GM21381 (cell line): Measurements from ENCODE around the gene ASXL2.

Source experiments
- ATAC-seq: cut with Tn5 transposase; IDR thresholded peaks from one replicate; pipeline ENCODE4 v1.9.1; 2021; ENCODE audit warnings: mild to moderate bottlenecking, moderate library complexity; ENCODE audit not compliant: unreplicated experiment

ASXL2 gene

DNA sequence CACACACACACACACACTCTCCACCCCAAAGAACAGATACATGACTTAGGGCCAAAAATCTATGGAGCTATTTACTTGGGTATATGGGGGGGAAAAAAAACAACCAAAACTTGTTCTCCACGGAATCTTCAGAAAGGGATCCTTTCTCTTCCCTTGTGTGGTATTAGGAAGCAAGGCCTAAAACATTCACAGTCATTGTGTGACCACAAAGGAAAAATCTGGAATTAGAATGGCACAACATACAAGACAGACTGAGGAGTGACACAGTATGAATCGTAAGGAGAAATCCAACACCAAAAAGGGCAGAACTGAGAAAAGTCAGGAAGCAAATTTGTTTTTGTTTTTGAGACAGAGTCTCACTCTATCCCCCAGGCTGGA, 70.3 kb downstream of the ASXL2 start:
- no peak for ATAC-seq

DNA sequence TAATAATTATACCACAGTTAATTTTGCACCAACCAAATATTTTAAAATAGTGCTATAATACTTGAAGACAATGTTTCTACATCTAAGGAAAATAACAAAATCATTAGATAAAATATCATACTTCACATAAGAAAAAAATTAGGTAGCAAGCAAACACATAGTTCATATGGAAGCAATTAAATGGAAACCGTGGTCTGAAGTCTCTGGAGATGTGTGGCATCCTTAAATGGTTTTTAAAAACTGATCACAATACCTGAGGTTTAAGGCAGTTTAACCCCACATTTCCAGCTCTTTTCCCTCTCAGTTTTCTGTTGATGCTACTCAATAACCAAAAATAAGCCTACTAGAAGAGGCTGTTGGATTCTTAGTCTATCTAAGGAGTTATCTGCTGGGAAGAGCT, 71.3 kb downstream of the ASXL2 start:
- ATAC-seq: no peak

DNA sequence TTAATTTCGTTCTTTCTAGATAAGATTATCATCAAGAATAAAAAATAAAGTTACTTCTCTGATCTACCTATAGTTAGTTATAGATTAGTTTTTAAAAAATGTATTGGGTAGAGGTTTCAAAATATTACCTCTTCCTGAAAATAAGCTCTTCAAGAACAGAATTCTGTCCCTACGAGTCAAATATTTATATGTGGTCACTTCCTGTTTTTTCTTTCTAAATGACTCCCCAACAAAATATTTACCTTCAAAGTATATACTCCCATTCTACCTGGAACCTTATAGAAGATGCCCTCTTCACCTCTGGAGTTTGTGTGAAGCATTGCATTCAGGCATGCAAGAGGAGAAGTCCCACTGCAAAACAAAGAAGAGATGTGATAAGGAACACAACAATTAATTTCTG, 72.3 kb downstream of the ASXL2 start:
- no peak for ATAC-seq

- no peak for ATAC-seq
Observed at GRCh38 chr2:25804338-25804737, 73.9 kb downstream of the ASXL2 start.

- ATAC-seq: no peak
Observed at GRCh38 chr2:25799301-25799700, 79.0 kb downstream of the ASXL2 start.

DNA sequence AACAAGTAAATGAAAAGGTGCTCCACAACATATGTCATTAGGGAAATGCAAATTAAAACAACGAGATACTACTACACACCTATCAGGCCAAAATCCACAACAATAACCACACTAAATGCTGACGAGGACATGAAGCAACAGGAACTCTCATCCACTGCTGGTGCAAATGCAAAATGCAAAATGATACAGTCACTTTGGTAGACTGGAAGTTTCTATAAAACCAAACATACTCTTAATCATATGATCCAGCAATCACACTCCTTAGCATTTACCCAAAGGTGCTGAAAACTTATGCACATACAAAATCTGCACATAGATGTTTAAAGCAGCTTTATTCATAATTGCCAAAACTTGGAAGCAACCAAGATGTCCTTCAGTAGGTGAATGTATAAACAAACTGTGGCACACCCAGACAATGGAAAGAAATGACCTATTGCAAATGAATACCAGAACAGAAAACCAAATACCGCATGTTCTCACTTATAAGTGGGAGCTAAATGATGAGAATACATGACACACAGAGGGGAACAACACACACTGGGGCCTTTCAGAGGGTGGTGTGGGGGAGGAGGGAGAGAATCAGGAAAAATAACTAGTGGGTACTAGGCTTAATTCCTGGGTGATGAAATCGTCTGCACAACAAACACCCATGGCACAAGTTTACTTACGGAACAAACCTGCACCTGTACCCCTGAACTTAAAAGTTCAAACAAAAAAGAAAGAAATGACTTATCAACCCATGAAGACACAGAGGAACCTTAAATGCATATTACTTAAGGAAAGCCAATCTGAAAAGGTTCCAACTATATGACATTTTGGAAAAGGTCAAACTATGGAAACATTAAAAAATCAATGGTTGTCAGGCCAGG, 80.4 kb downstream of the ASXL2 start:
- no peak for ATAC-seq

DNA sequence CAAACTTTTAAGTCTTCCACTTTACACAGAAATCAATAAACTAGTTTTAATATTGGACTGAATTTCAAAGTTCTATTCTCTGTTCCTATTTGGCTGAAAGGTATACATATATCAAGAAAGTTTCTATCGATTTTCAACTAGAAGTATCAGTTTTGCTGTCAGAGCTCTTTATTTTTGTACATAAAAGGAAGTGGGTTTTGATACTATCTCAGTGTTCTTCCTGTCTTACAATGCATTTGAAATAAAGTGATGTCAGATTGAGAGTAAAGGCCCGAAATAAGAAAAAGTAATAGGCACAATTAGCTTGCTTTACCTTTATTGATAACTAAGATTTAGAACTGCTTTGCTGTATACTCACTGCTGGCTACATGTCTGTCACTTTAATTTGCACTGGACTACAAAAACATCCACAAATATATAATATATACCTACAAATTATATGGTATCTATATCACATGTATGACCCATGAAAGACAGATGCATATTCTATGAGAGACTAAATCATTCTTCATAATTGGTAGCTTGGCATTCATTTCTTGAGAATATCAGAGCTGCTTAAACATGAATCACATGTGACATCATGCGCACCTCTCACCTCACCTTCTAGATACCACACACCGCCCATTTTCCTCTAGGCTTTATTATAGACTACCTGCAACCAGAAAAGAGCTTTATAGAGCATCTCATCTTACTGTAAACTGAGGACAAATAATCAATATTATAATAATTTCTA, 83.6 kb downstream of the ASXL2 start:
- peak; percentile 73 for ATAC-seq

GRCh38 chr2:25790074-25790790, 88.1 kb downstream of the ASXL2 start:
- ATAC-seq: no peak

DNA sequence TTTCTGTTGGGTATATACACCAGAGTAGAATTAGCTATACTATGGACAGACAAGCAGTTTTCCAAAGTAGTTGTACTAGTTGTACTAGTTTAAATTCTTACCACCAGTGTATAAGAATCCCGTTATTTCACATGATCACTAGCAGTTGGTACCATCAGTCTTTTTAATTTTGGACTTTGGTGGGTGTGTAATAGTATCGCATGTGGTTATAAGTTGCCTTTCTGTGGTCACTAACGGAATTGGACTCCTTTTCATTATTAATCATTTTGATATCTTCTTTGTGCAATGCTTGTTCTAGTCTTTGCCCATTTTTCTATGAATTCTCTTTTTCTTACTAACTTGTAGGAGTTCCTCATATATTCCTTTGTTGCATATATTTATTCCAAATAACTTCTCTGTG, 89.8 kb downstream of the ASXL2 start:
- ATAC-seq: no peak

GRCh38 chr2:25787020-25787419, 91.3 kb downstream of the ASXL2 start:
- no peak for ATAC-seq

- ATAC-seq: no peak
Observed at GRCh38 chr2:25784404-25784803, 93.9 kb downstream of the ASXL2 start.

GRCh38 chr2:25777077-25777476, 101.2 kb downstream of the ASXL2 start:
- no peak for ATAC-seq

DNA sequence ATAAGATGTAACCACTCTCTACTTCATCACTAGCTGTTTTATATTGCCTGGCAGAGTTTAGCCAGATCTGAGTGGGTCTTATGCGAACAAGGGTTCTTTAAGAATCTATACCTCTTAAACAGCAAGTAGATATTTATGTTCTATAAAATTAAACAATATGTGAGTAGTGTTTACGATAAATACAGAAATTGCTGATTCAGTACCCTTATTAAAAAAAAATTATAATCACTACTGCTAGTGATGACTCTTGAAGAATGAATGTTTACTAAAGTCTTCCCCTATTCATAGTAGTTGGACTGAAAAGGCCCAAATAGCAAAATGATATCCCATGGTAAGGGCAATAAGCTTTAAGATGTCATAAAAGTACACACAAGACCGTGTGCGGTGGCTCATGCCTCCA, 106.2 kb downstream of the ASXL2 start:
- ATAC-seq: no peak

GRCh38 chr2:25763575-25763974, 114.7 kb downstream of the ASXL2 start:
- no peak for ATAC-seq

GRCh38 chr2:25760297-25760696, 118.0 kb downstream of the ASXL2 start:
- ATAC-seq: no peak

DNA sequence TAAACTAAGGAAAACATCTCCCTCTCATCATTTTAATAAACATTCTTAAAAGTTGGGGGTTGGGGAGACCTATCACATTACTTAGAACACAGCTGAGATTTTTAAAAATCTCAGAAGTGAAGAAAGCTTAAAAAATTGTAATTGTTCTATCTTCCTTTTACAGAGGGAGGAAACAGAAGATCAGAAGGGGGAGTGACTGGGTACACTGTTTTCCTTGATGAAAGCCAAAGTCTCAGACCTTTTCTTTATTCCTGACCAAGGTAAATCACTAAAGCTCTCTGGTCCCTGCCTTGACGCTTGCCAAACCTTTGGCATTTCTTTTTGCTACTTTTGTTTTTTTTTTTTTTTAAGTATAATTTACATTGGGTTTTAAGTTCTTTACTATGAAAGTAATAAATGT, 119.9 kb downstream of the ASXL2 start:
- no peak for ATAC-seq

DNA sequence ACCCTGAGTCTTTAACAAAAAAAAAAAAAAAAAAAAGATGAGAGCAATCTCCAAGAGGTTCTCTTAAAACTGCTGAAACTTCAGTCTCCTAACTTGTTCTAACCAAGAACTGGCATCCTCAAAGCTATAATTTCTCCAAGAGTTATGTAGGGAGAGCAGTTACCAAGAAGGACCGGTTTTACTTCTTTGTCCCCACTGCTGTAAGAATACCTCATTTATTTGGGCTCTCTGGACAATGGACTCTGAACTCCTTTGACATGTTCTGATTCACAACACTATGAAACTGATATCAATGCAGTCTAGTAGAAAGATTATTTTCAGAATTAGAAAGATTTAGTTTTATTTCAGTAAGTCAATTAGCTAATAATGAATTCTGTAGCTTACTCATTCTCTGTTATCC, 120.4 kb downstream of the ASXL2 start:
- no peak for ATAC-seq

DNA sequence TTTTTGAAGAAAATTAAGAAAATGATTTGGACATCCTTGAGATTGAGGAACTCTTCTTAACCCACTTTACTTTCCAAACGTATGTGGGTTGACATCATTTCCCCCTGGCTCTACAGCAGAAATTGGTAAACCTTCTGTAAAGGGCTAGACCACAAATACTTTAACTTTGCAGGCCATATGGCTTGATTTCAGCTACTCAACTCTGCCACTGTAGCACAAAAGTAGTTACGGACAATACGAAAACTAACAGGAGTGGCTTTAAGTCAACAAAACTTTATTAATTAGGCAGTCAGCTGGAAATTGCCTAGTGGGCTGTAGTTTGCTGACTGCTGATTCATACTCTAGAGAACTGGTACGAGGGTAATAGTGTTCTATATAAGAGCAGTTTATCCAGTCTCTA, 121.8 kb downstream of the ASXL2 start:
- no peak for ATAC-seq

DNA sequence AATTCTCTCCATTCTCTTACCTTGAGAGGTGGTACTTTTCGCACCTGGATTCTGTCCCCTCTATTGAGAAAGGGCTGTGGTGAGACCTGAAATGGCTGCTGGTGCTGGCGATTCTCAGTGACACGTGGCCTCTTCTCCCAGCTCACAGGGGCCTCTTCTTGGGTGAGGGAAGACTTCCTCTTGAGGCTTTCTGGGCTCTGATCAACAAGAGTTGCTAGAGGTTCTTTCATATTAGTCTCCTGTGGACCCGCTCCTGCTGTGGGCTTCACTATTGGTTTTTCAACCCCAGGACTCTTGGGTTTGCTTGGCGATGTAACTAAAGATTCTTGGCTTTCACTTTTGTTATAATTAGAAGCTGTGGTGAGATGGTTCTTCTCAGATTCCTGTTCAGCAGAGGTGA, 128.6 kb downstream of the ASXL2 start:
- ATAC-seq: no peak

GRCh38 chr2:25744055-25744454, 134.2 kb downstream of the ASXL2 start:
- no peak for ATAC-seq

DNA sequence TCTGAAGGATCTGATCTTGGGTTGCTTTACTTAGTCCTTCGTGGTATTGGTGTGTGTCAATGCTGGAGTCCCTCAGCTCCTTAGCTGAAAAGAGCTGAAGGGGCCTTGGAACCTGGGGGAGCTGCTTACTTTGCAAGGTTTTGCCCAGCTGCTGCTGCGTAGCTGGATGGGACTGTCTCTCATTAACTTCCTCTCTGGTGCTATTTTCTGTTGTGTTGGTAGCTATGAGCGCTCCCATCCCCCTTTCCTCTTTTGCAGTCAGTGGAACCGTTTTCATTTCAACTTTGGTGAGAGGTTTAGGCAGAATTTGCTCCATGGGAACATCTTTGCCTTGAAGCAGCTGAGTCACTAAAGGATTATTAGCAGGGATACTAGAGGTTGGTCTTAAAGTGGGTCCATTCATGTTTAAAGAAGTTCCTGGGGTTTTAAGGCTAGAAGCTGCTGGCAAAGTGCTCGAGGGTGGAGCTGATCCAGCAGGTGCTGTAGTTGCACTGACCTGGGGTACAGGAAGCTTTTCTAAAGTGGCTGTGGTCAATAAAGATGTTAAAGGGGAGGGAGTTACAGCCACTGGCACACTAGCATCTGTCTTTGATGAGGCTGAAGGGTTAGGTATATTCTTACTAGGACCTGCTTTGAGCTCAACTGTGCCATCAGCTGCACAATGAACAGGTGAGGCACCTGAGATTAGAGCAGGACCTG, 135.0 kb downstream of the ASXL2 start:
- ATAC-seq: no peak
